A673 (cell line): Measurements from ENCODE around the gene ZNF778.

Experiments
- EZH2 ChIP-seq: fragments of 200-600 bp; sonication (generic); IDR thresholded peaks from 2 replicates; pipeline ENCODE4 v1.6.1; 2017; ENCODE audit warnings: borderline replicate concordance, low read depth, mild to moderate bottlenecking, mixed read lengths, antibody characterized with exemption, low read length; ENCODE audit not compliant: poor library complexity, severe bottlenecking
- TF ChIP-seq, protein P1 (sequence below): fragments of 300-800, 200-600 bp; sonication (generic); conservative IDR thresholded peaks from 2 replicates; pipeline ENCODE4 v1.5.1; 2017; ENCODE audit warnings: low read depth, mild to moderate bottlenecking, antibody characterized with exemption, low read length, moderate library complexity, mixed read lengths

DNA sequence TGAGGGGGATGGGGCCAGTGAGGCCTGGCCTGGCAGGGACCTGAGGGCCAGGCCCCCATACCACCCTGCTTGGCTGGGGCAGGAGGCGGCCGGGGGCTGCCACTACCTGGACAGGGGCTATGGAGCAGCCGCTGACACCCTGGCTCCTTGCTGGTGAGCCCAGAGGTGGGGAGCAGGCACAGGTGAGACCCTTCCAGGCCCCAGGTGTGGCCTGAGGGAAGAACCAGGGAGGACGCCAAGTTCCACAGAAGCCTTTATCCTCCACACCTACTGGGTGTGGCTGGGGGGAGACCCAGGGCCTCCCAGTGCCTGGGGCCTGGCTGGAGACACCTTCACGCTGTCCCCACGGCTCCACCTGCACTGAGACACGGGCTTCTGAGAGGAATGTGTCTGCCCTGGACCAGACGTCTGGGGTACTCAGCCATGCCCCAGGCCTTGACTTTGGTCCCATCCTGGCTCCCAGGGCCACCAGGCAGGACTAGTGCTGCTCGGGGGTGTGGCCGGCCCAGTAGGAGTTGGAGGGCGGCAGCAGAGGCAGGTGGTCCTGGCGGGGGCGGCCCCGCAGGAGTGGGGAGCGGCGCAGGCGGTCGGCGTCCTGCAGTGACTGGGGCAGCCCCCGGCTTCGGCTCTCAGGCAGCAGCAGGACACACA lies 21.9 kb upstream of the ZNF778 start:
- TF ChIP-seq, protein P1, sequence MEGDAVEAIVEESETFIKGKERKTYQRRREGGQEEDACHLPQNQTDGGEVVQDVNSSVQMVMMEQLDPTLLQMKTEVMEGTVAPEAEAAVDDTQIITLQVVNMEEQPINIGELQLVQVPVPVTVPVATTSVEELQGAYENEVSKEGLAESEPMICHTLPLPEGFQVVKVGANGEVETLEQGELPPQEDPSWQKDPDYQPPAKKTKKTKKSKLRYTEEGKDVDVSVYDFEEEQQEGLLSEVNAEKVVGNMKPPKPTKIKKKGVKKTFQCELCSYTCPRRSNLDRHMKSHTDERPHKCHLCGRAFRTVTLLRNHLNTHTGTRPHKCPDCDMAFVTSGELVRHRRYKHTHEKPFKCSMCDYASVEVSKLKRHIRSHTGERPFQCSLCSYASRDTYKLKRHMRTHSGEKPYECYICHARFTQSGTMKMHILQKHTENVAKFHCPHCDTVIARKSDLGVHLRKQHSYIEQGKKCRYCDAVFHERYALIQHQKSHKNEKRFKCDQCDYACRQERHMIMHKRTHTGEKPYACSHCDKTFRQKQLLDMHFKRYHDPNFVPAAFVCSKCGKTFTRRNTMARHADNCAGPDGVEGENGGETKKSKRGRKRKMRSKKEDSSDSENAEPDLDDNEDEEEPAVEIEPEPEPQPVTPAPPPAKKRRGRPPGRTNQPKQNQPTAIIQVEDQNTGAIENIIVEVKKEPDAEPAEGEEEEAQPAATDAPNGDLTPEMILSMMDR: no peak
- TF ChIP-seq EZH2: no peak
